Trophoblast cell (in vitro differentiated cells and primary cell): ENCODE data around the gene DHRS2.
A peak's percentile ranks its signal among the peaks of the same experiment; 100 is the strongest.

Experiments used
- DNase-seq, 2 donors: peaks; one replicate each; pipeline ENCODE4 v3.0.0-alpha.2; 2016
- H2AFZ ChIP-seq: 2 replicates; pipeline ENCODE4 v1.6.1; 2013; ENCODE audit warnings: low read length, moderate library complexity, mild to moderate bottlenecking; ENCODE audit not compliant: insufficient read depth, poor library complexity
- H2AK5ac ChIP-seq: 2 replicates; pipeline ENCODE4 v1.6.1; 2013; ENCODE audit warnings: mild to moderate bottlenecking, low read length
- H2BK120ac ChIP-seq: 2 replicates; pipeline ENCODE4 v1.6.1; 2013; ENCODE audit warnings: low read length, mild to moderate bottlenecking, moderate library complexity; ENCODE audit not compliant: insufficient read depth, poor library complexity
- H2BK12ac ChIP-seq: 2 replicates; pipeline ENCODE4 v1.6.1; 2013; ENCODE audit warnings: mild to moderate bottlenecking, low read length, moderate library complexity
- H2BK5ac ChIP-seq: 2 replicates; pipeline ENCODE4 v1.6.1; 2013; ENCODE audit warnings: low read length, low read depth, moderate library complexity, mild to moderate bottlenecking; ENCODE audit not compliant: poor library complexity
- H3K14ac ChIP-seq: 2 replicates; pipeline ENCODE4 v1.6.1; 2013; ENCODE audit warnings: mild to moderate bottlenecking, low read length
- H3K18ac ChIP-seq: 2 replicates; pipeline ENCODE4 v1.6.1; 2013; ENCODE audit warnings: mild to moderate bottlenecking, low read length
- H3K23ac ChIP-seq: 2 replicates; pipeline ENCODE4 v1.6.1; 2013; ENCODE audit warnings: low read length
- H3K27ac ChIP-seq: 2 replicates; pipeline ENCODE4 v1.5.1; 2013; ENCODE audit warnings: low read depth, mild to moderate bottlenecking, inconsistent platforms, low read length, moderate library complexity
- H3K27me3 ChIP-seq: 2 replicates; pipeline ENCODE4 v1.6.1; 2013; ENCODE audit warnings: inconsistent platforms, mild to moderate bottlenecking, low read length, moderate library complexity; ENCODE audit not compliant: insufficient read depth
- H3K36me3 ChIP-seq, 2 experiments: 1 replicate in 1 of 2; 2 replicates in 1 of 2; pipeline ENCODE4 v1.6.1; 2013; ENCODE audit warnings: low read length in 2 of 2, mild to moderate bottlenecking in 2 of 2, moderate library complexity in 1 of 2; ENCODE audit not compliant: insufficient read depth in 2 of 2, control insufficient read depth in 1 of 2
- H3K4ac ChIP-seq: 2 replicates; pipeline ENCODE4 v1.6.1; 2013; ENCODE audit warnings: low read depth, mild to moderate bottlenecking, low read length, moderate library complexity
- H3K4me1 ChIP-seq, 2 experiments: 1 replicate in 1 of 2; 2 replicates in 1 of 2; pipeline ENCODE4 v1.6.1; 2013; ENCODE audit warnings: low read length in 2 of 2, mild to moderate bottlenecking in 2 of 2, moderate library complexity in 1 of 2; ENCODE audit not compliant: insufficient read depth in 2 of 2, control insufficient read depth in 1 of 2
- H3K4me2 ChIP-seq: 2 replicates; pipeline ENCODE4 v1.6.1; 2013; ENCODE audit warnings: inconsistent platforms, mild to moderate bottlenecking, low read length, moderate library complexity
- H3K4me3 ChIP-seq: 2 replicates; pipeline ENCODE4 v1.5.1; 2013; ENCODE audit warnings: mild to moderate bottlenecking, low read depth, low read length, inconsistent platforms
- H3K79me1 ChIP-seq: one replicate; pipeline ENCODE4 v1.6.1; 2013; ENCODE audit warnings: low read length
- H3K79me2 ChIP-seq: 2 replicates; pipeline ENCODE4 v1.6.1; 2013; ENCODE audit warnings: low read length, mild to moderate bottlenecking; ENCODE audit not compliant: control insufficient read depth, insufficient read depth, poor library complexity
- H3K9ac ChIP-seq: 2 replicates; pipeline ENCODE4 v1.6.1; 2013; ENCODE audit warnings: mild to moderate bottlenecking, low read length
- H3K9me3 ChIP-seq: 2 replicates; pipeline ENCODE4 v1.6.1; 2013; ENCODE audit warnings: low read depth, mild to moderate bottlenecking, control low read depth, inconsistent platforms, low read length; ENCODE audit not compliant: insufficient read depth
- H4K12ac ChIP-seq: 2 replicates; pipeline ENCODE4 v1.6.1; 2013; ENCODE audit warnings: low read depth, mild to moderate bottlenecking, low read length, moderate library complexity
- H4K8ac ChIP-seq: 2 replicates; pipeline ENCODE4 v1.6.1; 2013; ENCODE audit warnings: low read depth, mild to moderate bottlenecking, low read length, moderate library complexity
- H4K91ac ChIP-seq: one replicate; pipeline ENCODE4 v1.6.1; 2013; ENCODE audit warnings: low read depth, mild to moderate bottlenecking, low read length, moderate library complexity
- whole genome bisulfite sequencing: extraction: QIAGEN DNeasy Blood & Tissue Kit; methylation state at CpG from one replicate; pipeline ENCODE4 v1.1.7; 2013; ENCODE audit warnings: missing lambda C conversion rate; ENCODE audit not compliant: insufficient read length, insufficient coverage; ENCODE audit errors: extremely low coverage; 5-methylcytosine and 5-hydroxymethylcytosine counted together

DHRS2 gene

GRCh38 chr14:23641180-23641914 lies 5.2 kb downstream of the DHRS2 start:
- Histone ChIP-seq H3K14ac (no peak overlapping the region), H3K4ac (no peak overlapping the region), H3K79me2 (peaks cover 2% of the 10 kb centered on the region), H3K9ac (no peak overlapping the region), H3K27ac (no peak overlapping the region), H3K23ac (no peak overlapping the region), H2BK12ac (peak overlapping the region; percentile 18), H4K8ac (no peak overlapping the region), H3K4me1 (peaks cover 18 to 35% of the 10 kb centered on the region in 2 experiments), H2AK5ac (no peak overlapping the region), H4K91ac (peak overlapping the region; percentile 42), H4K12ac (no peak overlapping the region), H3K18ac (no peak overlapping the region), H3K9me3 (peaks cover under 1% of the 10 kb centered on the region), H3K27me3 (no peaks in the 10 kb centered on the region), H2BK5ac (no peak overlapping the region), H3K36me3 (peaks cover 0 to 3% of the 10 kb centered on the region in 2 experiments), H2BK120ac (no peak overlapping the region), H3K79me1 (peaks cover 22% of the 10 kb centered on the region), H3K4me2 (no peak overlapping the region), H2AFZ (no peak overlapping the region), H3K4me3 (no peak overlapping the region)
- DNase-seq: no peak
- WGBS: no CpG with 5 or more reads among the region's 4 CpGs

GRCh38 chr14:23641915-23642588 lies 5.9 kb downstream of the DHRS2 start:
- no peak overlapping the region for H3K4me2 ChIP-seq
- no peak overlapping the region for H3K4me3 ChIP-seq
- no peak overlapping the region for H3K9ac ChIP-seq
- no peak overlapping the region for H2AK5ac ChIP-seq
- no CpG with 5 or more reads among the region's 3 CpGs for WGBS
- H2BK12ac ChIP-seq: no peak overlapping the region
- no peak overlapping the region for H2BK5ac ChIP-seq
- H3K36me3 ChIP-seq: peaks cover 0 to 3% of the 10 kb centered on the region in 2 experiments
- H3K23ac ChIP-seq: no peak overlapping the region
- H4K8ac ChIP-seq: no peak overlapping the region
- DNase-seq: no peak
- peaks cover 22% of the 10 kb centered on the region for H3K79me1 ChIP-seq
- H3K27ac ChIP-seq: no peak overlapping the region
- H3K79me2 ChIP-seq: peaks cover 2% of the 10 kb centered on the region
- no peak overlapping the region for H3K4ac ChIP-seq
- no peak overlapping the region for H3K14ac ChIP-seq
- H4K91ac ChIP-seq: no peak overlapping the region
- H2AFZ ChIP-seq: no peak overlapping the region
- no peak overlapping the region for H3K18ac ChIP-seq
- no peaks in the 10 kb centered on the region for H3K9me3 ChIP-seq
- H4K12ac ChIP-seq: no peak overlapping the region
- H3K27me3 ChIP-seq: no peaks in the 10 kb centered on the region
- no peak overlapping the region for H2BK120ac ChIP-seq
- peaks cover 18 to 35% of the 10 kb centered on the region in 2 experiments for H3K4me1 ChIP-seq

- H3K27me3 ChIP-seq: no peaks in the 10 kb centered on the region
- H2AFZ ChIP-seq: no peak overlapping the region
- H2BK120ac ChIP-seq: no peak overlapping the region
- H3K4ac ChIP-seq: no peak overlapping the region
- no peaks in the 10 kb centered on the region for H3K9me3 ChIP-seq
- H3K36me3 ChIP-seq: peaks cover 0 to 3% of the 10 kb centered on the region in 2 experiments
- peaks cover 21% of the 10 kb centered on the region for H3K79me1 ChIP-seq
- no peak overlapping the region for H3K14ac ChIP-seq
- no peak overlapping the region for H4K91ac ChIP-seq
- H4K8ac ChIP-seq: no peak overlapping the region
- H3K27ac ChIP-seq: no peak overlapping the region
- no peak overlapping the region for H3K23ac ChIP-seq
- H4K12ac ChIP-seq: no peak overlapping the region
- H2AK5ac ChIP-seq: no peak overlapping the region
- H2BK12ac ChIP-seq: no peak overlapping the region
- no peak overlapping the region for H3K9ac ChIP-seq
- no peak overlapping the region for H3K4me3 ChIP-seq
- no CpG with 5 or more reads among the region's 3 CpGs for WGBS
- H3K4me2 ChIP-seq: no peak overlapping the region
- peaks cover 2% of the 10 kb centered on the region for H3K79me2 ChIP-seq
- peaks cover 16 to 36% of the 10 kb centered on the region in 2 experiments for H3K4me1 ChIP-seq
- no peak overlapping the region for H3K18ac ChIP-seq
- no peak for DNase-seq
- no peak overlapping the region for H2BK5ac ChIP-seq
Observed at GRCh38 chr14:23643533-23644194, 7.5 kb downstream of the DHRS2 start.

- Histone ChIP-seq H2BK12ac (no peak overlapping the region), H4K91ac (no peak overlapping the region), H3K4ac (no peak overlapping the region), H2BK5ac (no peak overlapping the region), H2BK120ac (no peak overlapping the region), H4K12ac (no peak overlapping the region), H3K9ac (no peak overlapping the region), H3K4me3 (no peak overlapping the region), H3K14ac (no peak overlapping the region), H3K79me2 (peaks cover 2% of the 10 kb centered on the region), H3K27ac (no peak overlapping the region), H2AK5ac (no peak overlapping the region), H3K79me1 (peaks cover 22% of the 10 kb centered on the region), H3K4me2 (no peak overlapping the region), H3K27me3 (no peaks in the 10 kb centered on the region), H3K36me3 (peaks cover 0 to 3% of the 10 kb centered on the region in 2 experiments), H3K4me1 (peaks cover 10 to 34% of the 10 kb centered on the region in 2 experiments), H3K18ac (no peak overlapping the region), H4K8ac (no peak overlapping the region), H2AFZ (no peak overlapping the region), H3K23ac (no peak overlapping the region), H3K9me3 (peaks cover 4% of the 10 kb centered on the region)
- WGBS: no CpG with 5 or more reads among the region's 5 CpGs
- no peak for DNase-seq
Observed at GRCh38 chr14:23644195-23644918, 8.2 kb downstream of the DHRS2 start.
